HCT116 (cell line): ENCODE measurements around the gene NDUFB7.

Experiments
- POLR2A ChIP-seq: IDR thresholded peaks from 2 replicates; pipeline ENCODE4 v1.7.0; 2011; ENCODE audit warnings: borderline replicate concordance; ENCODE audit not compliant: insufficient read depth, insufficient read length; ENCODE audit errors: extremely low read depth
- POLR2AphosphoS5 ChIP-seq: IDR thresholded peaks from 2 replicates; pipeline ENCODE4 v1.6.1; 2011; ENCODE audit warnings: mild to moderate bottlenecking, low read depth, low read length, moderate library complexity

- TF ChIP-seq POLR2A = no peak
- TF ChIP-seq POLR2AphosphoS5 = no peak
Observed at GRCh38 chr19:14561847-14562351, 10.0 kb downstream of the NDUFB7 start.
